Measurements from ENCODE around the gene AMN1.

DNA sequence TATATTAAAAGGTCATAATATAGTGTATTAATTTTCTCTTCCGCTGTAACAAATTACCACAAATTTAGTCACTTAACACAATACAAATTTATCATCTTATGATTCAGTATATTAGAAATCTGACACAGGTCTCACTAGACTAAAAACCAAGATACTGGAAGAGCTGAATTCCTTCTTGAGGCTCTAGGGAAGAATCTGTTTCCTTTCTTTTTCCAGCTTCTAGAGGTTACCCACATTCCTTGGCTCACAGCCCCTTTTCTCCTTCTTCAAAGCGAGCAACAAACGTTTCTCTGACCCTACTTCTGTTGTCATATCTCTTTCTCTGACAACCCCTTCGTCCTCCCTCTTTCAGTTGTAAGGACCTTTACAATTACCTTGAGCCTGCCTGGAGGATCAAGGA, 43.4 kb upstream of the AMN1 start:
- no peak for TF ChIP-seq POLR2A (IDR thresholded peaks at IDR 0.05)
- TF ChIP-seq, protein P1, sequence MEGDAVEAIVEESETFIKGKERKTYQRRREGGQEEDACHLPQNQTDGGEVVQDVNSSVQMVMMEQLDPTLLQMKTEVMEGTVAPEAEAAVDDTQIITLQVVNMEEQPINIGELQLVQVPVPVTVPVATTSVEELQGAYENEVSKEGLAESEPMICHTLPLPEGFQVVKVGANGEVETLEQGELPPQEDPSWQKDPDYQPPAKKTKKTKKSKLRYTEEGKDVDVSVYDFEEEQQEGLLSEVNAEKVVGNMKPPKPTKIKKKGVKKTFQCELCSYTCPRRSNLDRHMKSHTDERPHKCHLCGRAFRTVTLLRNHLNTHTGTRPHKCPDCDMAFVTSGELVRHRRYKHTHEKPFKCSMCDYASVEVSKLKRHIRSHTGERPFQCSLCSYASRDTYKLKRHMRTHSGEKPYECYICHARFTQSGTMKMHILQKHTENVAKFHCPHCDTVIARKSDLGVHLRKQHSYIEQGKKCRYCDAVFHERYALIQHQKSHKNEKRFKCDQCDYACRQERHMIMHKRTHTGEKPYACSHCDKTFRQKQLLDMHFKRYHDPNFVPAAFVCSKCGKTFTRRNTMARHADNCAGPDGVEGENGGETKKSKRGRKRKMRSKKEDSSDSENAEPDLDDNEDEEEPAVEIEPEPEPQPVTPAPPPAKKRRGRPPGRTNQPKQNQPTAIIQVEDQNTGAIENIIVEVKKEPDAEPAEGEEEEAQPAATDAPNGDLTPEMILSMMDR (IDR thresholded peaks at IDR 0.05): no peak

Measured in testis (tissue), 2 donors.